ENCODE results near the gene MAN2B1. TPM values are rescaled to one million over a fixed set of nuclear protein-coding genes. Genes with fewer than 3 reads are reported as not detected.

MAN2B1 gene
- total and polyA plus RNA-seq, 2 of the 13 experiments (the other 11 are each of a cell fraction or from before 2014, with no cell fraction given) = 23.6 to 23.8 TPM

DNA sequence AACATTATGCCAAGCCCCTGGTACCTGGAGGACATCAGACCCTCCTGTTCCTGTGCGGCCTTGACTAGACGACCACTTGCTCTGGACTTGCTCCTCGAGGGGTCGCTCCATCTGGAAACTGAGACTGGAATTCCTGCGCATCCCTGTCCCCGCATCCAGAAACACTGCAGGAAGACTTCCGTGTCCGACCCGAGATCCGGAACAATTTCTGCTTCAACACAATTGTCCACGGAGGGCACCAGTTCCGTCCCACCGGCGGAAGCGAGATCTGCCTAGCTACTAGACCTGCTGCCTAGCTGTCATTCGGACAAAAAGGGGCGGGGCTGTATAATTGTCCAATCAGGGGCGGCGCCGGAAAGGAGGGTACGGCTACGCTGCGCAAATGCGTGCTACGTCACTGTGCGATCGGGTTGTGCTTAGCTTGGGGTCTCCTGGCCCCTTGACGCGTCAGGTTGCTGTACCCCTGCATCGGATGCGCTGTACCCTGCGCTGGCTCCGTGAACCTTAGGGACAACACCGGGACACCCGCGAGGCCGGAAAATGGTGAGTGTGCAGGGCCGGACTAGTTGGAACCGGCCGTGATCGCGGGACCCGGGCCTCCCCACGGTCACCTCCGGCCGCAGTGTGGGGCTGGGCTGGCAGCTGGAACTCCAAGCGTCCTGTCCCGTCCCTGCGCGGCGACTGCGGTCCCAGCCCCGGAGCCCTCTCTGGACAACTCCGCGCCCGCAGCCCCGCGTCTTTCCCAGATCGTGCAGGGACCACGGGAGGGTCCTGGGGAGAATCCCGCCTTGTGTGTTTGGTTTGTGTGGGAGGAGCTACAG lies 55.8 kb downstream of the MAN2B1 start, which contains the start of the genes ZNF490 and ZNF791 (continued):
- TF ChIP-seq, protein P1, sequence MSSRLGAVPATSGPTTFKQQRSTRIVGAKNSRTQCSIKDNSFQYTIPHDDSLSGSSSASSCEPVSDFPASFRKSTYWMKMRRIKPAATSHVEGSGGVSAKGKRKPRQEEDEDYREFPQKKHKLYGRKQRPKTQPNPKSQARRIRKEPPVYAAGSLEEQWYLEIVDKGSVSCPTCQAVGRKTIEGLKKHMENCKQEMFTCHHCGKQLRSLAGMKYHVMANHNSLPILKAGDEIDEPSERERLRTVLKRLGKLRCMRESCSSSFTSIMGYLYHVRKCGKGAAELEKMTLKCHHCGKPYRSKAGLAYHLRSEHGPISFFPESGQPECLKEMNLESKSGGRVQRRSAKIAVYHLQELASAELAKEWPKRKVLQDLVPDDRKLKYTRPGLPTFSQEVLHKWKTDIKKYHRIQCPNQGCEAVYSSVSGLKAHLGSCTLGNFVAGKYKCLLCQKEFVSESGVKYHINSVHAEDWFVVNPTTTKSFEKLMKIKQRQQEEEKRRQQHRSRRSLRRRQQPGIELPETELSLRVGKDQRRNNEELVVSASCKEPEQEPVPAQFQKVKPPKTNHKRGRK (CRISPR knock-in tag; IDR thresholded peaks at IDR 0.05) = no peak
- no peak for TF ChIP-seq MED13 (CRISPR knock-in tag; IDR thresholded peaks at IDR 0.05)
- peak; percentile 97 for TF ChIP-seq KMT2A (CRISPR knock-in tag; IDR thresholded peaks at IDR 0.05)
- TF ChIP-seq NAIF1 (CRISPR knock-in tag; IDR thresholded peaks at IDR 0.05; ENCODE audit: borderline replicate concordance) = no peak
- no peak for TF ChIP-seq ZNF224 (CRISPR knock-in tag; IDR thresholded peaks at IDR 0.05)
- no peak for TF ChIP-seq SRSF4 (IDR thresholded peaks at IDR 0.05; ENCODE audit: low read depth, low read length, poor library complexity, severe bottlenecking)
- no peak; the same call in 1 of the 2 replicates for TF ChIP-seq SP5 (CRISPR knock-in tag; IDR thresholded peaks at IDR 0.05; ENCODE audit: borderline replicate concordance, low read depth)
- peak; percentile 55 for TF ChIP-seq UBTF (CRISPR knock-in tag; IDR thresholded peaks at IDR 0.05)
- peak; percentile 84 to 92 for TF ChIP-seq POLR2A (IDR thresholded peaks at IDR 0.05; ENCODE audit: insufficient read depth in 1 of 2, low read depth in 2 of 2, low read length in 2 of 2)
- TF ChIP-seq ZNF430 (CRISPR knock-in tag; IDR thresholded peaks at IDR 0.05) = 0 out of 2 replicates have a peak, but pooled peaks have one; percentile 67
- TF ChIP-seq SMARCE1 (IDR thresholded peaks at IDR 0.05; ENCODE audit: borderline replicate concordance) = no peak
- no peak for TF ChIP-seq PTBP1 (IDR thresholded peaks at IDR 0.05; ENCODE audit: low read depth, low read length, poor library complexity, severe bottlenecking)
- no peak for TF ChIP-seq ZFP37 (CRISPR knock-in tag; IDR thresholded peaks at IDR 0.05; ENCODE audit: borderline replicate concordance)
- TF ChIP-seq KAT8 (CRISPR knock-in tag; IDR thresholded peaks at IDR 0.05) = peak; percentile 96
- no peak; the same call in 1 of the 2 replicates for TF ChIP-seq ARID3A (IDR thresholded peaks at IDR 0.05; ENCODE audit: low read depth, low read length)
- no peak for TF ChIP-seq NFE2L1 (CRISPR knock-in tag; IDR thresholded peaks at IDR 0.05; ENCODE audit: borderline replicate concordance)
- TF ChIP-seq CENPX (CRISPR knock-in tag; IDR thresholded peaks at IDR 0.05) = no peak
- TF ChIP-seq NFRKB (IDR thresholded peaks at IDR 0.05) = no peak
- TF ChIP-seq PHB2 (IDR thresholded peaks at IDR 0.05; ENCODE audit: partially characterized antibody) = no peak
- no peak for TF ChIP-seq ZNF737 (CRISPR knock-in tag; IDR thresholded peaks at IDR 0.05; ENCODE audit: borderline replicate concordance)
- TF ChIP-seq SKI (IDR thresholded peaks at IDR 0.05; ENCODE audit: partially characterized antibody) = peak; percentile 20
- peak; percentile 93 for TF ChIP-seq RBFOX2 (IDR thresholded peaks at IDR 0.05; ENCODE audit: low read depth, low read length)
- no peak; the same call in 1 of the 2 replicates for TF ChIP-seq ZNF232 (CRISPR knock-in tag; IDR thresholded peaks at IDR 0.05; ENCODE audit: borderline replicate concordance)
- no peak for TF ChIP-seq BHLHE40 (IDR thresholded peaks at IDR 0.05; ENCODE audit: low read length)
- TF ChIP-seq CC2D1A (CRISPR knock-in tag; IDR thresholded peaks at IDR 0.05) = no peak
- TF ChIP-seq PPARG (CRISPR knock-in tag; conservative IDR thresholded peaks at IDR 0.05) = no peak; the same call in 1 of the 2 replicates
- no peak for TF ChIP-seq HDAC6 (IDR thresholded peaks at IDR 0.05; ENCODE audit: low read depth, low read length)

Data from HepG2 (cell line).